Ishikawa (cell line): ENCODE measurements around the gene COTL1.
A peak's percentile ranks its signal among the peaks of the same experiment; 100 is the strongest.

Experiments used
- CEBPB ChIP-seq: IDR thresholded peaks from 2 replicates; pipeline ENCODE4 v1.6.1; 2012
- CREB1 ChIP-seq: IDR thresholded peaks from 2 replicates; pipeline ENCODE4 v1.6.1; 2012; ENCODE audit warnings: low read depth
- EGR1 ChIP-seq: IDR thresholded peaks from 2 replicates; pipeline ENCODE4 v1.6.1; 2012
- EP300 ChIP-seq: IDR thresholded peaks from 2 replicates; pipeline ENCODE4 v1.6.1; 2012; ENCODE audit warnings: borderline replicate concordance
- FOXM1 ChIP-seq: IDR thresholded peaks from 2 replicates; pipeline ENCODE4 v1.6.1; 2012; ENCODE audit warnings: low read depth, borderline replicate concordance
- NFIC ChIP-seq: IDR thresholded peaks from 2 replicates; pipeline ENCODE4 v1.6.1; 2012
- RAD21 ChIP-seq: IDR thresholded peaks from 2 replicates; pipeline ENCODE4 v1.6.1; 2012; ENCODE audit warnings: low read depth
- TAF1 ChIP-seq: IDR thresholded peaks from 2 replicates; pipeline ENCODE4 v1.6.1; 2012; ENCODE audit warnings: low read depth, mild to moderate bottlenecking
- TCF12 ChIP-seq: IDR thresholded peaks from 2 replicates; pipeline ENCODE4 v1.6.1; 2012; ENCODE audit warnings: low read depth
- TEAD4 ChIP-seq: IDR thresholded peaks from 2 replicates; pipeline ENCODE4 v1.6.1; 2012
- USF1 ChIP-seq: IDR thresholded peaks from 2 replicates; pipeline ENCODE4 v1.6.1; 2012
- YY1 ChIP-seq: IDR thresholded peaks from 2 replicates; pipeline ENCODE4 v1.6.1; 2012; ENCODE audit warnings: low read depth
- ZBTB7A ChIP-seq: IDR thresholded peaks from 2 replicates; pipeline ENCODE4 v1.6.1; 2012; ENCODE audit warnings: low read depth
- TF ChIP-seq, protein P1 (sequence below): IDR thresholded peaks from 2 replicates; pipeline ENCODE4 v1.6.1; 2012
- TF ChIP-seq, protein P2 (sequence below): IDR thresholded peaks from 2 replicates; pipeline ENCODE4 v1.6.1; 2012; ENCODE audit warnings: low read depth, mild to moderate bottlenecking

COTL1 gene

GRCh38 chr16:84592718-84593117 lies 25.2 kb downstream of the COTL1 start:
- TF ChIP-seq TCF12 (no peak), EP300 (no peak), CREB1 (no peak), NFIC (no peak)

DNA sequence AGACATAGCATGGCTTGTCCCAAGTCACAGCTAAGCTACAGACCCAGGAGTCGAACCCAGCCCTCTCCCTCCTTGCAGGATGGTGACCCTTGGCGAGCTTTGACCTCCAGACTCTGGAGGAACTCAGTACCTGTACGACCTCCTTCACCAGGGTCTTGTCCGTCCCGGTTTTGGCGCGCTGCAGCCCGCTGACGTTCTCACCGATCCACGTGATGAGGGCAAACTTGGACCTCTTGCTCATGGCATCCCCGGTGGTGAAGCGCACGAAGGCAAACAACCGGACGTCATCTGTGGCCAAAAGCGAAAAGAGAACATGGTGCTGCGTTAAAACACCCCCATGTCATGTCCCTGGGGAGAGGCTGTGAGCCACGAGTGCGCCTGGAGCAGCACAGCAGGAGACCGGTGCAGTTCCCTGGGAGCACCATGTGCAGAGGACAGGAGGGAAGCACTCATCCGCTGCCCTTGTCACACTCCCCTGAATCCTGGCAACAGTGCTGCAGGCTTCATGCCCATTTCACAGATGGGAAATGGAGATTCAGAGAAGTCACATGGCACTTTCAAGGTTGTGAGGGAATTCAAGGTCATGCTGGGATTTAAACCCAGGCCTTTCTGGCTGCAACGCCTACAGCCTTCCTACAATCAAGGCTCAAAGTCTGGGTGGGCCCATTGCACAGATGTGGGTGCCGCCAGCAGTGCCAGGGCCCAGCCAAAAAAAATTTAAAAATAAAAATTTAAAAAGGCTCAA lies 27.7 kb downstream of the COTL1 start:
- TF ChIP-seq NFIC (no peak), USF1 (no peak), TEAD4 (no peak), CREB1 (no peak), RAD21 (no peak), EP300 (no peak), FOXM1 (no peak), TCF12 (no peak), TAF1 (no peak), ZBTB7A (no peak), CEBPB (no peak), YY1 (no peak), EGR1 (no peak)
- TF ChIP-seq, protein P1, sequence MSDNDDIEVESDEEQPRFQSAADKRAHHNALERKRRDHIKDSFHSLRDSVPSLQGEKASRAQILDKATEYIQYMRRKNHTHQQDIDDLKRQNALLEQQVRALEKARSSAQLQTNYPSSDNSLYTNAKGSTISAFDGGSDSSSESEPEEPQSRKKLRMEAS, result no peak
- TF ChIP-seq, protein P2, sequence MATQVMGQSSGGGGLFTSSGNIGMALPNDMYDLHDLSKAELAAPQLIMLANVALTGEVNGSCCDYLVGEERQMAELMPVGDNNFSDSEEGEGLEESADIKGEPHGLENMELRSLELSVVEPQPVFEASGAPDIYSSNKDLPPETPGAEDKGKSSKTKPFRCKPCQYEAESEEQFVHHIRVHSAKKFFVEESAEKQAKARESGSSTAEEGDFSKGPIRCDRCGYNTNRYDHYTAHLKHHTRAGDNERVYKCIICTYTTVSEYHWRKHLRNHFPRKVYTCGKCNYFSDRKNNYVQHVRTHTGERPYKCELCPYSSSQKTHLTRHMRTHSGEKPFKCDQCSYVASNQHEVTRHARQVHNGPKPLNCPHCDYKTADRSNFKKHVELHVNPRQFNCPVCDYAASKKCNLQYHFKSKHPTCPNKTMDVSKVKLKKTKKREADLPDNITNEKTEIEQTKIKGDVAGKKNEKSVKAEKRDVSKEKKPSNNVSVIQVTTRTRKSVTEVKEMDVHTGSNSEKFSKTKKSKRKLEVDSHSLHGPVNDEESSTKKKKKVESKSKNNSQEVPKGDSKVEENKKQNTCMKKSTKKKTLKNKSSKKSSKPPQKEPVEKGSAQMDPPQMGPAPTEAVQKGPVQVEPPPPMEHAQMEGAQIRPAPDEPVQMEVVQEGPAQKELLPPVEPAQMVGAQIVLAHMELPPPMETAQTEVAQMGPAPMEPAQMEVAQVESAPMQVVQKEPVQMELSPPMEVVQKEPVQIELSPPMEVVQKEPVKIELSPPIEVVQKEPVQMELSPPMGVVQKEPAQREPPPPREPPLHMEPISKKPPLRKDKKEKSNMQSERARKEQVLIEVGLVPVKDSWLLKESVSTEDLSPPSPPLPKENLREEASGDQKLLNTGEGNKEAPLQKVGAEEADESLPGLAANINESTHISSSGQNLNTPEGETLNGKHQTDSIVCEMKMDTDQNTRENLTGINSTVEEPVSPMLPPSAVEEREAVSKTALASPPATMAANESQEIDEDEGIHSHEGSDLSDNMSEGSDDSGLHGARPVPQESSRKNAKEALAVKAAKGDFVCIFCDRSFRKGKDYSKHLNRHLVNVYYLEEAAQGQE, result no peak

DNA sequence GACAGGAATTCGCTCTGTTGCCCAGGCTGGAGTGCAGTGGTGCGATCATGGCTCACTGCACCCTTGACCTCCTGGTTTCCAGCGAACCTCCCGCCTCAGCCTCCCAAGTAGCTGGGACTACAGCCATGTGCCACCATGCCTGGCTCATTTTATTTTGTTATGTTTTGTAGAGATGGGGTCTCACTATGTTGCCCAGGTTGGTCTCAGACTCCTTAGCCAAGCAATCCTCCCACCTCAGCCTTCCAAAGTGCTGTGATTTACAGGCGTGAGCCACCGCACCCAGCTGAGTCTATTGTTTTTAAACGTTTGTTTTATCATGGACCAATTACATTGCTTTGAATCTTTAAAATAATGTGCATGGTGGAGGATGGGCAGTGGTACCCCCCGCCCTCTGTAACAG lies 28.9 kb downstream of the COTL1 start:
- TF ChIP-seq EP300, result no peak

DNA sequence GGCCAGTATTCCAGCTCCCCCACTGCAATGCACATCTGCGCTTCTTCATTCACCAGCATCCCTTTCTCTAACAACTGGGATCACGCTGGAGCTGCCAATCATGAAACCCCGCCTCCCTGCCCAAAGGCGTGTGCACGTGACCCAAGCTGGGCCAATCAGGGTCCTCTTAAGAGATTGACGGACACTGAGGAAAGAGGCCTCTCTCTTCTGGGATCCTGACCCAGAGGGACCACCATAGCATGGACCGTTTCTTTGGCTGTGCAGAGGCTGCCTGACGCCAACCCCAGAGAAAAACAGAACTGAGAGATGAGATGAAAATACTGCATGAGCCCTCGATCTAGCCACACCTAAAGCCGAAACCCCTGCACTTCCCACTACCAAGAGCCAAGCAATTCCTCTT lies 32.0 kb downstream of the COTL1 start:
- TF ChIP-seq USF1 (peak; percentile 80), TAF1 (no peak)

- TF ChIP-seq USF1, result no peak
Observed at GRCh38 chr16:84585467-84585866, 32.4 kb downstream of the COTL1 start.

GRCh38 chr16:84584678-84585077 lies 33.2 kb downstream of the COTL1 start:
- TF ChIP-seq CEBPB (no peak), ZBTB7A (no peak), RAD21 (no peak), TAF1 (no peak)
- TF ChIP-seq, protein P2, result no peak

GRCh38 chr16:84583995-84584394 lies 33.9 kb downstream of the COTL1 start:
- TF ChIP-seq, protein P1, result no peak
- no peak for TF ChIP-seq ZBTB7A
- no peak for TF ChIP-seq USF1
- TF ChIP-seq, protein P2, result no peak
- no peak for TF ChIP-seq TEAD4
- no peak for TF ChIP-seq TCF12
- TF ChIP-seq YY1, result no peak
- no peak for TF ChIP-seq CEBPB
- no peak for TF ChIP-seq CREB1
- no peak for TF ChIP-seq EGR1
- no peak for TF ChIP-seq RAD21
- TF ChIP-seq FOXM1, result no peak
- no peak for TF ChIP-seq NFIC
- TF ChIP-seq EP300, result no peak
- no peak for TF ChIP-seq TAF1
